HepG2 (cell line): ENCODE data around the gene CAD. TPM values are rescaled to one million over a fixed set of nuclear protein-coding genes. Genes with fewer than 3 reads are reported as not detected.

Source experiments
- ATAC-seq: fragments of 200-7000 bp; cut with Tn5 transposase; 3 replicates; pipeline ENCODE4 v1.9.1; 2020; ENCODE audit warnings: mild to moderate bottlenecking, moderate library complexity
- BruUV-seq: library from RNA; stranded (reverse); fragments of 400-500 nt; replicated peaks from 2 replicates; lab custom pipeline; 2021; lab: Mats Ljungman, UMichigan
- CTCF ChIA-PET: fragments of 300-600 bp; formaldehyde crosslinking; extraction: SDS; loops from one replicate; lab custom pipeline; 2021; ENCODE audit warnings: low total read pairs, inconsistent platforms, low intra/inter-chr PET ratio; lab: Yijun Ruan, JAX
- POLR2A ChIA-PET: fragments of 350-600 bp; sonication (Branson Sonifier 250); formaldehyde crosslinking; loops from one replicate; lab custom pipeline; 2020; ENCODE audit warnings: antibody characterized with exemption, inconsistent platforms; lab: Yijun Ruan, JAX
- DNase-seq: peaks from one replicate; pipeline ENCODE4 v3.0.0-alpha.2; 2015; ENCODE audit warnings: low spot score
- FAIRE-seq: peaks from 3 replicates; lab custom pipeline; 2011; peaks lifted over from hg19 to GRCh38; lab: Jason Lieb, UNC
- H2AFZ ChIP-seq: one replicate; pipeline ENCODE4 v1.6.1; 2011; ENCODE audit warnings: low read length, inconsistent platforms
- H3K27ac ChIP-seq: fragments of 300-600 bp; 3 replicates; pipeline ENCODE4 v1.8.0; 2011; ENCODE audit warnings: mixed run types, mild to moderate bottlenecking, mixed read lengths, low read length, inconsistent platforms; ENCODE audit not compliant: insufficient read depth; ENCODE audit errors: extremely low read length
- H3K27me3 ChIP-seq, 2 experiments: fragments of 200-600 bp in 1 of 2; 2 replicates in 1 of 2; 3 replicates in 1 of 2; pipeline versions ENCODE4 v1.6.0 to v1.8.0; 2011; ENCODE audit warnings: low read length in 2 of 2, mild to moderate bottlenecking in 2 of 2, moderate library complexity in 2 of 2, inconsistent platforms in 1 of 2; ENCODE audit not compliant: insufficient read depth in 2 of 2, control insufficient read depth in 1 of 2
- H3K36me3 ChIP-seq, 2 experiments: fragments of 200-600 bp in 1 of 2; replicated peaks in 1 of 2; 2 replicates in 1 of 2; 3 replicates in 1 of 2; pipeline versions ENCODE4 v1.5.1 to v1.8.0; 2011; ENCODE audit warnings: low read length in 2 of 2, inconsistent platforms in 1 of 2; ENCODE audit not compliant: insufficient read depth in 2 of 2, control insufficient read depth in 1 of 2
- H3K4me1 ChIP-seq: 2 replicates; pipeline ENCODE4 v1.5.1; 2012; ENCODE audit warnings: low read length, inconsistent platforms; ENCODE audit not compliant: insufficient read depth
- H3K4me2 ChIP-seq: 2 replicates; pipeline ENCODE4 v1.6.0; 2011; ENCODE audit warnings: low read depth, low read length, inconsistent platforms
- H3K4me3 ChIP-seq, 3 experiments: fragments of 200-600 bp in 1 of 3; sonication (generic), shearing (Covaris generic) in 1 of 3; replicated peaks in 1 of 3; 2 replicates each; pipeline ENCODE4 v1.5.1; 2011 to 2016; ENCODE audit warnings: low read length in 3 of 3, inconsistent platforms in 2 of 3, low read depth in 2 of 3, mild to moderate bottlenecking in 2 of 3, control low read depth in 1 of 3, mixed read lengths in 1 of 3; ENCODE audit not compliant: insufficient read depth in 1 of 3
- H3K79me2 ChIP-seq: one replicate; pipeline ENCODE4 v1.6.1; 2011; ENCODE audit warnings: low read length, inconsistent platforms; ENCODE audit not compliant: insufficient read depth
- H3K9ac ChIP-seq: 2 replicates; pipeline ENCODE4 v1.6.0; 2011; ENCODE audit warnings: mild to moderate bottlenecking, low read depth, low read length, inconsistent platforms; ENCODE audit not compliant: insufficient read depth
- H3K9me3 ChIP-seq: 2 replicates; pipeline ENCODE4 v1.5.1; 2012; ENCODE audit warnings: mild to moderate bottlenecking, low read length
- H4K20me1 ChIP-seq: 2 replicates; pipeline ENCODE4 v1.6.0; 2011; ENCODE audit warnings: inconsistent platforms, mild to moderate bottlenecking, low read length, moderate library complexity; ENCODE audit not compliant: insufficient read depth
- AGO1 ChIP-seq: fragments of 200-400 bp; formaldehyde crosslinking; IDR thresholded peaks from 2 replicates; pipeline ENCODE4 v1.6.1; 2017; ENCODE audit warnings: mild to moderate bottlenecking, low read depth, low read length, moderate library complexity; ENCODE audit not compliant: poor library complexity, severe bottlenecking
- BCL3 ChIP-seq: sonication (generic); formaldehyde crosslinking; IDR thresholded peaks from 2 replicates; pipeline ENCODE4 v1.5.1; 2020; ENCODE audit warnings: mild to moderate bottlenecking, missing genetic modification reagents, moderate library complexity
- GMEB2 ChIP-seq: IDR thresholded peaks from 2 replicates; pipeline ENCODE4 v1.6.1; 2016; ENCODE audit warnings: missing biosample characterization, missing genetic modification reagents, low read depth
- MLX ChIP-seq: IDR thresholded peaks from 2 replicates; pipeline ENCODE4 v1.6.1; 2016
- NFAT5 ChIP-seq: sonication (generic); formaldehyde crosslinking; IDR thresholded peaks from 2 replicates; pipeline ENCODE4 v1.4.0; 2020; ENCODE audit warnings: missing genetic modification reagents
- RBM39 ChIP-seq: fragments of 200-400 bp; formaldehyde crosslinking; IDR thresholded peaks from one replicate; pipeline ENCODE4 v1.6.1; 2018; ENCODE audit warnings: antibody characterized with exemption, mild to moderate bottlenecking, low read depth, low read length; ENCODE audit not compliant: poor library complexity, severe bottlenecking
- SYNCRIP ChIP-seq: fragments of 200-400 bp; formaldehyde crosslinking; IDR thresholded peaks from 2 replicates; pipeline ENCODE4 v1.6.1; 2018; ENCODE audit warnings: mild to moderate bottlenecking, low read depth, low read length; ENCODE audit not compliant: insufficient read depth
- ZBED4 ChIP-seq: sonication (generic); formaldehyde crosslinking; IDR thresholded peaks from 2 replicates; pipeline ENCODE4 v1.4.0; 2020; ENCODE audit warnings: missing genetic modification reagents, borderline replicate concordance
- ZMAT5 ChIP-seq: sonication (generic); formaldehyde crosslinking; IDR thresholded peaks from 2 replicates; pipeline ENCODE4 v1.5.0; 2020; ENCODE audit warnings: mild to moderate bottlenecking, low read depth, missing genetic modification reagents, borderline replicate concordance
- ZNF326 ChIP-seq: sonication (generic); formaldehyde crosslinking; IDR thresholded peaks from 2 replicates; pipeline ENCODE4 v1.4.0; 2020; ENCODE audit warnings: missing genetic modification reagents, borderline replicate concordance
- whole genome bisulfite sequencing: methylation state at CpG from one replicate; pipeline ENCODE4 v1.1.6; 2017; ENCODE audit warnings: low lambda C conversion rate; 5-methylcytosine and 5-hydroxymethylcytosine counted together
- in situ Hi-C: cut with HindIII; loops from 2 replicates; pipeline ENCODE4 v1.10.0; 2017; ENCODE audit warnings: low pct_unique_long_range_greater_than_20kb; ENCODE audit not compliant: extremely low pct_ligation_motif_present
- intact Hi-C: fragments of 100-400 bp; cut with micrococcal nuclease; formaldehyde crosslinking; loops from one replicate; pipeline ENCODE4 v1.10.0; 2022; ENCODE audit not compliant: unreplicated experiment
- polyA plus RNA-seq, 8 experiments: library from polyadenylated mRNA; depleted of rRNA in 3 of 8; stranded (reverse) in 7 of 8; unstranded in 1 of 8; fragments of >200 nt; fragmentation: Illumina TruSeq in 4 of 8; extraction: Trizol in 4 of 8; gene quantifications; 2 replicates each; pipeline versions ENCODE4 v1.2.1 to v1.2.3, GENCODE V29; 2011 to 2016; ENCODE audit warnings: low read depth in 4 of 8, missing spikeins in 1 of 8, mixed read lengths in 1 of 8; ENCODE audit not compliant: insufficient read depth in 1 of 8
- total RNA-seq, 5 experiments: library from RNA; depleted of rRNA; stranded (reverse); fragments of >200 nt; fragmentation: Illumina TruSeq; extraction: Trizol; gene quantifications; 2 replicates each; pipeline ENCODE4 v1.2.3, GENCODE V29; 2016; ENCODE audit warnings: low read depth in 1 of 5

CAD gene
- total and polyA plus RNA-seq, 2 of the 13 experiments (the other 11 are each of a cell fraction or from before 2014, with no cell fraction given) = 21.7 to 37.0 TPM

GRCh38 chr2:27270131-27270530 is 53.0 kb downstream of the CAD start:
- Histone ChIP-seq H2AFZ (no peak overlapping the region), H4K20me1 (no peaks in the 10 kb centered on the region), H3K9ac (no peak overlapping the region), H3K9me3 (no peaks in the 10 kb centered on the region), H3K36me3 (no peaks in the 10 kb centered on the region), H3K4me3 (no peak overlapping the region), H3K27me3 (peaks cover 7 to 70% of the 10 kb centered on the region in 2 experiments), H3K27ac (no peak overlapping the region), H3K4me2 (no peak overlapping the region), H3K79me2 (no peaks in the 10 kb centered on the region), H3K4me1 (peaks cover 17% of the 10 kb centered on the region)
- ATAC-seq (no peak), DNase-seq (no peak), FAIRE-seq (no peak)
- CTCF ChIA-PET = no interaction called here
- POLR2A ChIA-PET = interaction anchor here (1.2 kb wide), 1 partner anchor 23 kb away, joined by 3 read pairs; no protein-coding TSS in a partner anchor
- in situ Hi-C loops = no loop called here
- intact Hi-C loops = no loop called here
- 4% methylated on average over 3 of the region's 3 CpGs for WGBS
- no TSS peak for BruUV-seq
- TF ChIP-seq ZBED4 = no peak
- TF ChIP-seq ZMAT5 (CRISPR knock-in tag) = no peak
- TF ChIP-seq ZNF326 = no peak
- no peak for TF ChIP-seq AGO1
- no peak for TF ChIP-seq SYNCRIP
- no peak for TF ChIP-seq MLX (CRISPR knock-in tag)
- no peak for TF ChIP-seq BCL3 (CRISPR knock-in tag)
- no peak for TF ChIP-seq GMEB2 (CRISPR knock-in tag)
- no peak for TF ChIP-seq NFAT5
- no peak for TF ChIP-seq RBM39
